Peyer's patch (tissue), 4 donors: ENCODE data around the gene PLEKHG4.
A peak's percentile ranks its signal among the peaks of the same experiment; 100 is the strongest.

Experiments used
- POLR2A ChIP-seq, 2 donors: fragments of 450-650 bp; IDR thresholded peaks; one replicate each; pipeline ENCODE4 v1.5.1; 2017; ENCODE audit warnings: antibody characterized with exemption in 2 of 2, mild to moderate bottlenecking in 2 of 2, moderate library complexity in 2 of 2
- TF ChIP-seq, protein P1 (sequence below), 6 experiments: fragments of 450-650 bp in 4 of 6; fragments of 200-600 bp in 2 of 6; sonication (generic) in 1 of 6; IDR thresholded peaks; one replicate each; pipeline ENCODE4 v1.5.1; 2017 to 2019; ENCODE audit warnings: antibody characterized with exemption in 6 of 6, mild to moderate bottlenecking in 3 of 6, moderate library complexity in 1 of 6

DNA sequence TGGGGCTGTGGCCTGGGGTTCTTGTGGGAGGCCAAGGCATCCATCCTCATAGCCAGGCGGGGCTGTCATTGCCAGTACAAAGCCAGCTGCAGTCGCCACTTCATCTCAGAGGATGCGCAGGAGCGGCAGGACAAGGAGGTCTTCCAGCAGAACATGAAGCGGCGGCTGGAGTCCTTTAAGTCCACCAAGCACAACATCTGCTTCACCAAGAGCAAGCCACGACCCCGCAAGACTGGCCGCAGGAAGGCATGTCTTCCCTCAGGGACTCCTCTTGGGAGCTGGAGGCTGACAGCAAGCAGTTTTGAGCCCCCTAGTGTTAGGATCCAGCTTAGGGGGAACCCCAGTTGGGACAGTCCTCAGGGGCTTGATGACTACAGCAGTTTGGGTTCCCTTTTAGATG is 15.1 kb upstream of the PLEKHG4 start:
- TF ChIP-seq, protein P1, sequence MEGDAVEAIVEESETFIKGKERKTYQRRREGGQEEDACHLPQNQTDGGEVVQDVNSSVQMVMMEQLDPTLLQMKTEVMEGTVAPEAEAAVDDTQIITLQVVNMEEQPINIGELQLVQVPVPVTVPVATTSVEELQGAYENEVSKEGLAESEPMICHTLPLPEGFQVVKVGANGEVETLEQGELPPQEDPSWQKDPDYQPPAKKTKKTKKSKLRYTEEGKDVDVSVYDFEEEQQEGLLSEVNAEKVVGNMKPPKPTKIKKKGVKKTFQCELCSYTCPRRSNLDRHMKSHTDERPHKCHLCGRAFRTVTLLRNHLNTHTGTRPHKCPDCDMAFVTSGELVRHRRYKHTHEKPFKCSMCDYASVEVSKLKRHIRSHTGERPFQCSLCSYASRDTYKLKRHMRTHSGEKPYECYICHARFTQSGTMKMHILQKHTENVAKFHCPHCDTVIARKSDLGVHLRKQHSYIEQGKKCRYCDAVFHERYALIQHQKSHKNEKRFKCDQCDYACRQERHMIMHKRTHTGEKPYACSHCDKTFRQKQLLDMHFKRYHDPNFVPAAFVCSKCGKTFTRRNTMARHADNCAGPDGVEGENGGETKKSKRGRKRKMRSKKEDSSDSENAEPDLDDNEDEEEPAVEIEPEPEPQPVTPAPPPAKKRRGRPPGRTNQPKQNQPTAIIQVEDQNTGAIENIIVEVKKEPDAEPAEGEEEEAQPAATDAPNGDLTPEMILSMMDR (IDR thresholded peaks at IDR 0.05) = peak in 1 of 6 experiments; percentile 8
- TF ChIP-seq POLR2A (IDR thresholded peaks at IDR 0.05) = no peak
